Muscle layer of colon (tissue), 2 donors: Measurements from ENCODE around the gene LILRA6.
"Not testable (repeated sequence)": the region's sequence is repeated elsewhere in the genome, so short reads cannot be mapped to it uniquely, and the experiment has no call there.

ENCODE experiments used
- H3K27ac ChIP-seq: one replicate; pipeline ENCODE4 v1.7.0; 2013; ENCODE audit warnings: low read depth, mild to moderate bottlenecking, low read length, moderate library complexity
- H3K27me3 ChIP-seq, 2 donors: one replicate each; pipeline ENCODE4 v1.7.0; 2013; ENCODE audit warnings: low read length in 2 of 2, mild to moderate bottlenecking in 2 of 2; ENCODE audit not compliant: insufficient read depth in 2 of 2, control insufficient read depth in 1 of 2
- H3K36me3 ChIP-seq: one replicate; pipeline ENCODE4 v1.7.0; 2013; ENCODE audit warnings: mild to moderate bottlenecking, low read length; ENCODE audit not compliant: insufficient read depth
- H3K4me1 ChIP-seq: one replicate; pipeline ENCODE4 v1.7.0; 2013; ENCODE audit warnings: mild to moderate bottlenecking, low read length; ENCODE audit not compliant: insufficient read depth
- H3K4me3 ChIP-seq, 2 donors: one replicate each; pipeline ENCODE4 v1.7.0; 2013; ENCODE audit warnings: low read length in 2 of 2, low read depth in 1 of 2, mild to moderate bottlenecking in 1 of 2, moderate library complexity in 1 of 2
- H3K9ac ChIP-seq: one replicate; pipeline ENCODE4 v1.7.0; 2013; ENCODE audit warnings: low read length
- H3K9me3 ChIP-seq: one replicate; pipeline ENCODE4 v1.7.0; 2013; ENCODE audit warnings: mild to moderate bottlenecking, low read length
- donor health status: abdominal sarcoma.
- donor health status: Adenocarcinoma of cecum.

The LILRA6 gene

DNA sequence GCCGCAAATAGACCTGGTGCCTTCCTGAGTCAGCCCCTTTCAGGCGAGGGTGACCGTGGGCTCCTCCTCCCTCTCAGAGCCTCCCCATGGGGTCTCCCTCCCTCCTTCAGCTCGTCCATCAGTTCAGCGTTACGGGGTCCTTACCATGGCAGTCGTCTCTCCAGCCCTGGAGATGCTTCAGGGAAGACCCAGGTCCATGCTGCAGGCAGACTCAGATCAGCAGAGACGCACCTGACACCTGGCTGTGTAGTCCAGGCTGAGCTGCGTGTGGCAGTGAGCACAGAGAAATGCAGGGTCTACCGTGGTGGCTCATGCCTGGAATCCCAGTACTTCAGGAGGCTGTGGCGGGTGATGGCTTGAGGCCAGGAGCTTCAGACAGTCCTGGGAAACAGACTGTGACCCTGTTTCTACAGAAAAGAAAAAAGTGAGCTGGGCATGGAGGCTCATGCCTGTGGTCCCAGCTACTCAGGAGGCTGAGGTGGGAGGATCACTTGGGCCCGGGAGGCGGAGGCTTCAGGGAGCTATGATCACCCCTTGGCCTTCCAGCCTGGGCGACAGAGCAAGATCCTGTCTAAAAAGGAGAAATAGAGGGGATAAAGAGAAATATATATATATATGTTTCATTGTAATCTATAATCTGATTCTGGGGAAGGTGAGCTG lies 19.2 kb downstream of the LILRA6 start:
- not testable (repeated sequence) for H3K36me3 ChIP-seq, H3K27ac ChIP-seq, H3K4me3 ChIP-seq, H3K9me3 ChIP-seq, H3K9ac ChIP-seq, H3K27me3 ChIP-seq, H3K4me1 ChIP-seq

DNA sequence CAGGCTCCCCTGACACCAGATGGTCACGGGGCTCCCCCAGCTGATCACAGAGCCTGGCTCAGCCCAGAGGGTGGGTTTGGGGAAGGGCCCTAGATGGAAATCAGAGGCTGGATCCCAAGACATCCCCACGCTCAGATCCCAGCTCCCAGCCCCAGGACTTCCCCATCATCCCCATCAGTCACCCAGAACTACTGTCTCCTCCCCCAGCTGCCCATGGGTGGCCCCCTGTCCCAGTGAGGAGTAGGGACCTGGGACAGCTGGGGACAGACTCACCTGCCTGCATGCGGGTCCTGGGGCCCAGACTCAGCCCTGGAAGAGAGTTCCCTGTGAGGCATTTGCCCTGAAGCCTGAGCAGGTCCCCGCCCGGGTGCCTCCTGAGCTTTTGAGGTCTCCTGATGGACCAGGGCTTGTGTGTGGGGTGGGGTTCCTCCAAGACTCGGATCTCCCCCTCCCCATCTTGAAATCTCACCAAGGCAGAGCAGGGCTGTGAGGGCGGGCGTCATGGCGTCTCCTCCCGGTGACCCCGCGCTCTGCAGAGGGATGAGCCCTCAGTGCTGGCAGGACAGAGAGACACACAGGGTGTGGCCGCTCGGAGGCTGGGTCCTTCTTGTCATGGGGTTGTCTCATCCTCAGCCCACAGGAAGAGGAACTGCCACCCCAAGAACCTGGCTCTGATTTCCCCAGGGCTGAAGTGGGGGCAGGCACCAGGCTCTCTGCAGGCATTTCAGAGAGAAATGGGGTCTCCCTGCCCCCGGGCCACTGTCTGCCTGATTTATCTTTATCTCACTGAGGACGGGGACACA lies 19.9 kb downstream of the LILRA6 start, which contains the start of gene LILRB3:
LILRB3 (minus strand) TSS at position 534 of the 803 bp plus-strand sequence; CDS start at position 503, 31 bp downstream.
- not testable (repeated sequence) for H3K36me3 ChIP-seq, H3K4me1 ChIP-seq, H3K27ac ChIP-seq, H3K27me3 ChIP-seq, H3K4me3 ChIP-seq, H3K9me3 ChIP-seq, H3K9ac ChIP-seq

GRCh38 chr19:54221947-54222346 lies 20.6 kb downstream of the LILRA6 start:
- not testable (repeated sequence) for H3K4me3 ChIP-seq, H3K4me1 ChIP-seq, H3K9me3 ChIP-seq, H3K9ac ChIP-seq, H3K27ac ChIP-seq, H3K36me3 ChIP-seq, H3K27me3 ChIP-seq

DNA sequence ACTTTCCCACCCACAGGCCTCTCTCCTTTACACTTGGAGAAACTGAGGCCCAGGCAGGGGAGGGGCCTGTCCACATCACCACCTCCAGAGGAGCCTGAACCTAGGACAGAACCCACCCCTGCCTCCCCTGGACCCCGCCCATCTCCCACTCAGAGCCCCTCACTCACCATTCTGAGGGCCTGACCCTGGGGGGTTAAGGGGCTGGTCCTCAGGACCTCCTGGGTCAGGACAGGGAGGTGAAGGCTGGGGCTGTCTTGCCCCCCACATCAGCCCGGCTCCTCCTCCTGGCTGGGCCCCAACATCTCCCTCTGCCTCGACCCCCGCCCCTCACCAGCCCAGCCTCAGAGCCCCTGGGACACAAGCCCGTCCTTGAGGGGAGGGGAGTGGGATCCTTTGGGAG lies 22.9 kb downstream of the LILRA6 start:
- not testable (repeated sequence) for H3K36me3 ChIP-seq, H3K9me3 ChIP-seq, H3K27ac ChIP-seq, H3K27me3 ChIP-seq, H3K4me1 ChIP-seq, H3K4me3 ChIP-seq, H3K9ac ChIP-seq

GRCh38 chr19:54218960-54219661 lies 23.5 kb downstream of the LILRA6 start:
- Histone ChIP-seq H3K4me1 (no peaks in the 10 kb centered on the region), H3K9me3 (no peaks in the 10 kb centered on the region), H3K27ac (no peak overlapping the region), H3K27me3 (no peaks in the 10 kb centered on the region), H3K4me3 (no peak overlapping the region), H3K36me3 (no peaks in the 10 kb centered on the region), H3K9ac (no peak overlapping the region)

GRCh38 chr19:54218259-54218658 lies 24.3 kb downstream of the LILRA6 start:
- H3K9ac ChIP-seq, result no peak overlapping the region

GRCh38 chr19:54217517-54218247 lies 24.9 kb downstream of the LILRA6 start:
- H3K4me3 ChIP-seq, H3K9ac ChIP-seq, H3K27ac ChIP-seq, H3K4me1 ChIP-seq, H3K9me3 ChIP-seq, H3K27me3 ChIP-seq, H3K36me3 ChIP-seq: not testable (repeated sequence)

More at GRCh38 chr19:54218259-54218658, 24.3 kb downstream of the LILRA6 start:
- Histone ChIP-seq H3K27me3 (no peaks in the 10 kb centered on the region), H3K4me3 (no peak overlapping the region), H3K9me3 (no peaks in the 10 kb centered on the region), H3K36me3 (no peaks in the 10 kb centered on the region), H3K27ac (no peak overlapping the region), H3K4me1 (no peaks in the 10 kb centered on the region)

- H3K27ac ChIP-seq, result no peak overlapping the region
- no peak overlapping the region for H3K9ac ChIP-seq
- H3K4me3 ChIP-seq, result no peak overlapping the region
- H3K9me3 ChIP-seq, result no peaks in the 10 kb centered on the region
- no peaks in the 10 kb centered on the region for H3K36me3 ChIP-seq
- H3K4me1 ChIP-seq, result no peaks in the 10 kb centered on the region
- H3K27me3 ChIP-seq, result no peaks in the 10 kb centered on the region
Observed at GRCh38 chr19:54216869-54217268, 25.7 kb downstream of the LILRA6 start.

- H3K9ac ChIP-seq, H3K9me3 ChIP-seq, H3K4me1 ChIP-seq, H3K4me3 ChIP-seq, H3K27ac ChIP-seq, H3K27me3 ChIP-seq, H3K36me3 ChIP-seq: not testable (repeated sequence)
Observed at GRCh38 chr19:54214734-54215133, 27.9 kb downstream of the LILRA6 start.

DNA sequence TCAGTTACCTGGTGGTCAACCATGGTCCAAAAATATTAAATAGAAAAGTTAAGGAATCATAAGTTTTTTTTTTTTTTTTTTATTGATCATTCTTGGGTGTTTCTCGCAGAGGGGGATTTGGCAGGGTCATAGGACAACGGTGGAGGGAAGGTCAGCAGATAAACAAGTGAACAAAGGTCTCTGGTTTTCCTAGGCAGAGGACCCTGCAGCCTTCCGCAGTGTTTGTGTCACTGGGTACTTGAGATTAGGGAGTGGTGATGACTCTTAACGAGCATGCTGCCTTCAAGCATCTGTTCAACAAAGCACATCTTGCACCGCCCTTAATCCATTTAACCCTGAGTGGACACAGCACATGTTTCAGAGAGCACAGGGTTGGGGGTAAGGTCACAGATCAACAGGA lies 28.4 kb downstream of the LILRA6 start:
- H3K4me3 ChIP-seq, result not testable (repeated sequence)

DNA sequence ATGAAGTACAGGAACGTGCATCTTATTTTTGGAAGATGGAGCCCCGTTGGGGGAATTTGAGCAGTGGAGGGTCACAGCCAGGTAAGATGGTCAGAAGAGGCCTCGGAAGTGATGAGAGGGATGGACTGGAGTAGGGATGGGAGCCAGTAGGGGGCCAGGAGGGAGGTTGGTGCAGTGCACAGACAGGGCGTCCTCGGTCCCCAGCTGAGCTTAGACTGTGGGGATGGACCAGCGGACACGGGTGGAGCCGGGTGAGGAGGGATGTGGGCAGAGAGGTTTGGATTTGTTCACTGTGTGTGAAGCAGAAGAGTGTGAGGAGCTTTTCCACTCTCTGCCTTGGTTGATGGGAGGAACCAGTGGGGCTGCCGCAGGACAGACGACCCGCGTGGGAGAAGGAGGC lies 31.4 kb downstream of the LILRA6 start:
- Histone ChIP-seq H3K27ac (no peak overlapping the region), H3K27me3 (no peaks in the 10 kb centered on the region), H3K36me3 (peaks cover 25% of the 10 kb centered on the region), H3K9ac (no peak overlapping the region), H3K4me3 (no peak overlapping the region), H3K9me3 (no peaks in the 10 kb centered on the region), H3K4me1 (peaks cover 25% of the 10 kb centered on the region)

More for the DNA sequence above, 28.4 kb downstream of the LILRA6 start:
- not testable (repeated sequence) for H3K9ac ChIP-seq, H3K27me3 ChIP-seq, H3K9me3 ChIP-seq, H3K27ac ChIP-seq, H3K36me3 ChIP-seq
- H3K4me1 ChIP-seq, result peaks cover 11% of the 10 kb centered on the region
